ENCODE data around the gene MGST3. TPM values are rescaled to one million over a fixed set of nuclear protein-coding genes. Genes with fewer than 3 reads are reported as not detected.

MGST3 gene
- total and polyA plus RNA-seq, 9 donors, result 137 to 238 (median 159) TPM

- DNase-seq, result no peak
- Histone ChIP-seq H3K27ac (no peak overlapping the region), H3K4me1 (ENCODE audit: insufficient read depth) (no peaks in the 10 kb centered on the region), H3K4me3 (no peak overlapping the region), H3K27me3 (no peaks in the 10 kb centered on the region), H3K36me3 (no peaks in the 10 kb centered on the region), H3K9me3 (no peaks in the 10 kb centered on the region)
- intact Hi-C loops (cut with DNase I), result no loop called here
- 88 to 95% (median 88%) methylated on average over 6 of the region's 6 CpGs for WGBS, 3 donors
- TF ChIP-seq EP300 (IDR thresholded peaks at IDR 0.05), result no peak
- TF ChIP-seq CTCF (IDR thresholded peaks at IDR 0.05), result no peak
- TF ChIP-seq POLR2A (IDR thresholded peaks at IDR 0.05), result no peak
These were observed 55.3 kb downstream of the MGST3 start for GRCh38 chr1:165686121-165686970.

- intact Hi-C loops (cut with DNase I), result no loop called here
- Histone ChIP-seq H3K4me1 (ENCODE audit: insufficient read depth) (no peaks in the 10 kb centered on the region), H3K4me3 (no peak overlapping the region), H3K27ac (no peak overlapping the region), H3K27me3 (no peaks in the 10 kb centered on the region), H3K36me3 (no peaks in the 10 kb centered on the region), H3K9me3 (no peaks in the 10 kb centered on the region)
- no peak for DNase-seq
- TF ChIP-seq POLR2A (IDR thresholded peaks at IDR 0.05), result no peak
- TF ChIP-seq CTCF (IDR thresholded peaks at IDR 0.05), result no peak
- no peak for TF ChIP-seq EP300 (IDR thresholded peaks at IDR 0.05)
- WGBS, 3 donors, result 87 to 95% (median 94%) methylated on average over 2 of the region's 2 CpGs
These were observed 56.0 kb downstream of the MGST3 start for GRCh38 chr1:165686971-165687433.

- Histone ChIP-seq H3K27ac (no peak overlapping the region), H3K9me3 (no peaks in the 10 kb centered on the region), H3K4me1 (ENCODE audit: insufficient read depth) (no peaks in the 10 kb centered on the region), H3K36me3 (no peaks in the 10 kb centered on the region), H3K4me3 (no peak overlapping the region), H3K27me3 (no peaks in the 10 kb centered on the region)
- intact Hi-C loops (cut with DNase I), result no loop called here
- TF ChIP-seq POLR2A (IDR thresholded peaks at IDR 0.05) (no peak), EP300 (IDR thresholded peaks at IDR 0.05) (no peak), CTCF (IDR thresholded peaks at IDR 0.05) (no peak)
- DNase-seq, result no peak
- WGBS, 3 donors, result 44 to 65% (median 45%) methylated on average over 5 of the region's 5 CpGs
These were observed 57.0 kb downstream of the MGST3 start for GRCh38 chr1:165688046-165688445.

GRCh38 chr1:165695031-165695430 is 64.0 kb downstream of the MGST3 start:
- H3K27ac ChIP-seq, result no peak overlapping the region
- no peak for DNase-seq
- no peak for TF ChIP-seq EP300 (IDR thresholded peaks at IDR 0.05)
- no peak for TF ChIP-seq POLR2A (IDR thresholded peaks at IDR 0.05)
- no peak for TF ChIP-seq CTCF (IDR thresholded peaks at IDR 0.05)
- no peak overlapping the region for H3K4me3 ChIP-seq
- H3K4me1 ChIP-seq (ENCODE audit: insufficient read depth), result peaks cover 8% of the 10 kb centered on the region
- intact Hi-C loops (cut with DNase I), result no loop called here
- no peaks in the 10 kb centered on the region for H3K27me3 ChIP-seq
- 17 to 32% (median 22%) methylated on average over 7 of the region's 7 CpGs for WGBS, 3 donors
- no peaks in the 10 kb centered on the region for H3K9me3 ChIP-seq
- H3K36me3 ChIP-seq, result no peaks in the 10 kb centered on the region

Data from ovary (tissue), 9 donors.